HG03064 (cell line): Measurements from ENCODE around the gene TCAF2.
"Not testable (repeated sequence)": the region's sequence is repeated elsewhere in the genome, so short reads cannot be mapped to it uniquely, and the experiment has no call there.

Experiments
- ATAC-seq: cut with Tn5 transposase; IDR thresholded peaks from one replicate; pipeline ENCODE4 v1.9.1; 2021; ENCODE audit warnings: low read depth; ENCODE audit not compliant: unreplicated experiment

TCAF2 gene

DNA sequence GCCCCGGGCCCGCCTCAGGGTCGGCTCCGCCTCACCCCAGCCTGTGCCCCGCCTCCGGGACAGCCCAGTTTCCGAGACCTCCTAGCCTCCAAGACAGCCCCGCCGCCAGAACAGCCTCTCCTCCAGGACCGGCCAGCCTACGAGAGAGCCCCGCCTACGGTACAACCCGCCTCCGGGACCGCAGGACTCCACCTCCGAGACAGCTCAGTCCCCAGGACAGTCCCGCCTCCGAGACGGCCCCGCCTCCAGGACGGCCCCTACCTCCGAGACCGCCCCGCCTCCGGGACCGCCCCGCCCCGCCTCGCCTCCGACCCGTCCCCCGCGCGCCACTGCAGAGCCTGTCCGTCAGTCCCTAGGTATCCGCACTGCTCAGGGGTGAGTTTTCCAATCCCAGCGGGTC is at the start of gene TCAF2:
Gene TCAF2, plus strand, starts transcription at position 329 of the 400 bp plus-strand sequence.
- ATAC-seq: peak; percentile 85

GRCh38 chr7:143571501-143571900 is 49.3 kb upstream of the TCAF2 start, which contains the start of gene CTAGE15:
Gene CTAGE15, plus strand, starts transcription at chr7:143571801. Its CDS starts 17 bp downstream, at chr7:143571818.
- ATAC-seq: not testable (repeated sequence)

DNA sequence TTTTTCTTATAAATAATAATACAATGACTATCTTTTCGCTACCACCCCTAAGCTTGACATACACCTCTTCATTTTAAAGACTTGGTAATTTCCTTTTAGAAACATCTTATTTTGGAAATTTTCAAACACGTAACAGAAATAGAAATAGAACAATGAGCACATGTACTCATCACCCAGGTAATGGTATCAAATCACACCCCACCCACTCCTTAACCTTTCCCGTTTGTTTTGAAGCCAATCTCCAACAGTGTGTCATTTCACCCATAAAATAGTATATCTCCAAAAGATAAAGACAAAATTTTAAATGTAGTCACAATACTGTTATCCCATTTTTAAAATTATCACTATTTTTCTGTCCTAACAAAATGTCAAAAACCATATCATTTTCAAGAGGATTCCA is 32.6 kb upstream of the TCAF2 start:
- ATAC-seq: not testable (repeated sequence)

DNA sequence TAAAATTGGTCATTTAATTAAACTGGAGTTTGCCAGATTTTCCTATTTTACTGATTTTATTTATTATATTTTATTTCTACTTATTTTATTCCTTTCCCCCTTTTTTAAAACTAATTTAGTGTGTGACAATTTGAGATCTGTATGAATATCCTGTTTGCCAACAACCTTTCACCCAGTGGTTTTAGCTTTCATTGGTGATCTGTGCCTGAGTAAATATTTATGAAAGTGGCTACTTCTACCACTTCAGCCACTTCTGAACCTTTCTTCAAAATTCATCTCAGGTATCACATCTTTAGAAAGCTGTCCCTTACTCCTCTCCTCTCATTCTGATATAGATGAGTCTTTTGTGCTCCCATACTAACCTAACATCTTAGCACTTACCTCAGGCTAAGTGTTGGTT is 30.9 kb upstream of the TCAF2 start:
- ATAC-seq: not testable (repeated sequence)

DNA sequence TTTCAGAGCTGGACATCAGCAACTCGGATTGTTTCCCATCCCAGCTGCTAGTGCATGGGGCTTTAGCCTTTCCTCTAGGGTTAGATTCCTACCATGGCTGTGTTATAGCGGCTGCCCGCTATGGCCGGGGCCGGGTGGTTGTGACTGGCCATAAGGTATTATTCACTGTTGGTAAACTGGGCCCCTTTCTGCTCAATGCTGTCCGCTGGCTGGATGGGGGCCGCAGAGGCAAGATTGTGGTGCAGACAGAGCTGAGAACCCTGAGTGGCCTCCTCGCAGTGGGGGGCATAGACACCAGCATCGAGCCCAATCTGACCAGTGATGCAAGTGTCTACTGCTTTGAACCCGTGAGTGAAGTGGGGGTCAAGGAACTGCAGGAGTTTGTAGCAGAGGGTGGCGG is 22.7 kb upstream of the TCAF2 start:
- ATAC-seq: not testable (repeated sequence)

- ATAC-seq: not testable (repeated sequence)
Measured at GRCh38 chr7:143603549-143603948, 17.2 kb upstream of the TCAF2 start.

- ATAC-seq: not testable (repeated sequence)
Measured at GRCh38 chr7:143606088-143606487, 14.7 kb upstream of the TCAF2 start.

DNA sequence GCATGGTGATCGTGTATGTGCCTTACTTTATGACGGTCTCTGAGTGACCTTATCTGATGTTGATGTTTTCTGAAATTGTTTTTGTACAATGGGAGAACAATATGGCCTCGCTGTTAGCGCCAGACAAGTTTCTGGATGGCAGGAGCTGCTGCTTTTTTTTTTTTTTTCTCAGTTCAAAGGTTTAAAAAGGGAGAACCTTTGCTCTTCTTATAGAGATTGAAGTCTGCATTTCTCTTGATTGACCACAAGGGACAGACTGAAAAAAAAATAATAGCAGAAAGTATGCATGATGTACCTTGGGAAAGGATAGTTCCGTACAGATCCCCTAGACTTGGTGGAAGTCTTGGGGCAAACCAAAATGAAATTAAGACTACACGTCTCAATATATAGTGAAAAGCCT is 5.2 kb upstream of the TCAF2 start:
- not testable (repeated sequence) for ATAC-seq

- ATAC-seq: not testable (repeated sequence)
Measured at GRCh38 chr7:143617204-143617603, 3.6 kb upstream of the TCAF2 start.

DNA sequence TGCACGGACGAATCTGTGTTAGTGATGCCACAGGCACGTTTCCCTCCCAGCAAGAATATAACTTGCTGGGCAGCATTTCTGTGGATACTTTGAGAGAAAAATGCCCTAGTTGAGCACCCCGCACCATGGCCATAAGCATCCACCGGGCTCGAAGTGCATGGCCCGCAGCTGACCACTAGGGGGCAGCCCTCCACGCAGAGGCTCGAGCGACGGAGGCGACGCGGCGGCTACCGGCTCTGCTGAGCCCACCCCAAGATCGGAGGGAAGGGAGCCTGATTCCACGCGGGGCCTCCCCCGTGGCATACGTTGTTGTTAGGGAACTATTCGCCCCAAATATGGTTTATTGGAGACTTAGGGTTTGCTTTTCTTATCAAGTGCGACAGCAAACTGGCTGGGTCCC is 716 bp upstream of the TCAF2 start:
- ATAC-seq: peak; percentile 34

DNA sequence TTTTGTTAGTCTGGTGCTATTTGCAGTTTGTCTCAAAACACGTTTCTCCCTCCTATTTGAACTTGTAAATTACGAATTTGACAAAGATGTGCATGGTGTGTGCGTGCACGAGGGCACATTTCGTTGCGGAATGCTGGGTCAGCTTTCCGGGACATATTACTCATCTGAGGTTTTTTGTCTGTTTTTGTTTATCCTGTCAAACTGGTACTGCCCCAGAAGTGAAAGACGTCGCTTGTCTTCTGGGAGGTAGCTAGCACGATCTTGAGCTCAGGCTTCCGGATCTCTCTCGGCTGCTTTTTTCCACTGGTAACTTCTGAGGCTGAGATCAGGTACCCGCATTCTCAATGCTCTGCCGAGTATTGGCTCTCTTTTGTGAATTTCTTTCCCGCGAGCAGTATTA is 401 bp downstream of the TCAF2 start:
- peak; percentile 36 for ATAC-seq

GRCh38 chr7:143622130-143622529 is 1.4 kb downstream of the TCAF2 start:
- ATAC-seq: peak; percentile 20

GRCh38 chr7:143630653-143631052 is 9.9 kb downstream of the TCAF2 start:
- ATAC-seq: not testable (repeated sequence)

DNA sequence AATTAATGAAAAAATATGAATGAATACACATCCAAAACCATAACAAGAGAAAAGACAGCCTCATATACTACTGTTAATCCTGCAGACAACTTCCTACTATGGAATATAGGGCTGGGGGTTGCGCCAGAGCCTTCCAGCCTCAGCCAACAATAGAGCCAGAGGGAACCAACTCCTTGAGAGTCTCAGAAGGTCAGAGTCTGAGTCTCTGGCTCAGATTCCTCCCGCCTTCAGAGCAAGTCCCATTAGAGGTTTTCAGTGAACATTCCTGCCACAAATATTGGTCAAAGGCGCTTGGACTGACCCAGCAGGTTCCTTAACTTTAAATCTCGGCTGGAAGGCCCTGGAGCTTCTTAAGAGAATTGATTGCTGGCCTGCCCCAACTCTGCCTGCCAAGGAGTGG is 11.7 kb downstream of the TCAF2 start:
- ATAC-seq: not testable (repeated sequence)

DNA sequence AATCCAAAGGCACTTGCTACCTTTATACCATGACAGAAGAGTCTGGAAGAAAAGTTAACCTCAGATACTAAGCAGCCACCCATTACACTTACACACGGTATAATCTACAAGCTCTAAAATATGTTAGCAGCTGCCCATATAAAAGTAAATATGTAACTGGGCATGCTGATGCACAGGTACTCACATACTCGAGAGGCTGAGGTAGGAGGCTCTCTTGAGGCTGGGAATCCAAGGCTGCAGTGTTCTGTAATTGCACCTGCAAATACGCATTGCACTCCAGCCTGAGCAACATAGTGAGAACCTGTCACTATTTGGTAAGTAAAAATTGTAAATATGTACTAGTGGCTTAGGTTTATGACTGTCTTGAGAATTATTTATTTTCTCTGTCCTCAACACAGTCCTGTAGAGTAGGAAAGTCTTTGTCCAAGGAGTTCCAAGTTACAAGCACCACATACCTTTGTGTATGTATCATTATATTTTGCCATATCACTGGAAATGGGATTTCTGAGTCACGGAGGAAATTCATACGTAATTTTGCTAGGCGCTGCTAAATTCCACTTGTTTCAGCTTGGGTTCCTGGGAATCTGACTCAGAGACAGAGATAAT is 12.3 kb downstream of the TCAF2 start:
- not testable (repeated sequence) for ATAC-seq

- ATAC-seq: not testable (repeated sequence)
Measured at GRCh38 chr7:143635364-143636240, 14.8 kb downstream of the TCAF2 start.

GRCh38 chr7:143639372-143639771 is 18.6 kb downstream of the TCAF2 start:
- ATAC-seq: peak; percentile 58

- ATAC-seq: not testable (repeated sequence)
Measured at GRCh38 chr7:143640528-143641189, 19.9 kb downstream of the TCAF2 start.

GRCh38 chr7:143646598-143646997 is 25.8 kb downstream of the TCAF2 start:
- ATAC-seq: not testable (repeated sequence)

DNA sequence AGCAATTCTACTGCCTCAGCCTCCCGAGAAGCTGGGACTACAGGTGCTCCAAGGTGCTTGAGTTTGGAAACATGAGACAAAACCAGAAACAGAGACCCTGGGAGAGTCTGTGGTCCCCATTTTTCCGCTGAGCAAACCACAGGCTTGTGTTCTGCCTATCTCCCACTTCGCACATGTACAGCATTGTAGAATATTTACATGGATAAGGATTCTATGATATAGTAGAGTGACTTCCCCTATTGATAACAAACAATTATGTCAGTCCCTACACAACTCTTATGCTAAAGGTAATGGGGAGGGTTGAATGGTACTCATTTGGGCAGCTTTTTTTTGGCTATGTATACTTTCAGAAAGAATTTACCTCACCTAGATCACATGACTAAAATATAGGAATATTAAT is 29.1 kb downstream of the TCAF2 start:
- not testable (repeated sequence) for ATAC-seq

DNA sequence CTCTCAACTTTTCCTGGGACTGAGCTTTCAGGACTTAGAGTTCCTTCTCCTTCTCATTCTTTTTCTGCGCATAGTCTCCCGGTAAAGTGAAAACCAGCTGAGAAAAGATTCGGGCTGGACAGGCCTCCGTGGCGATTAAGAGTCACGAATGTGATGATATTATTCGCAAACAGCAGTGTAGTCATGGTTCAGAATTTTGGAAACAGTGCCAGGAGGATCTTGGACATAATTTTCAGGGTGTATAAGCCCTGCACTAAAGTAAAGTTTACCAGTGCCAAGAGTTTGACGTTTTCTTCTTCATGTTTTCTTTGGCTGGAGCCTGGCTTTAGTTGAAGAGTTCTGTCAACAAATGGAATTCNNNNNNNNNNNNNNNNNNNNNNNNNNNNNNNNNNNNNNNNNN is 29.7 kb downstream of the TCAF2 start:
- not testable (repeated sequence) for ATAC-seq
